ENCODE results near the gene DENND2D. TPM values are rescaled to one million over a fixed set of nuclear protein-coding genes. Genes with fewer than 3 reads are reported as not detected.
A peak's percentile ranks its signal among the peaks of the same experiment; 100 is the strongest.
"Not testable (repeated sequence)": the region's sequence is repeated elsewhere in the genome, so short reads cannot be mapped to it uniquely, and the experiment has no call there.

Gene DENND2D
- polyA plus RNA-seq, 3 donors from 2014 or later, result 145 to 474 (median 264) TPM

- Mint-ChIP-seq H3K36me3 (peaks cover 0 to 4% (median 0%) of the 10 kb centered on the region in 3 donors), H3K4me3 (peak overlapping the region; percentile 68 to 92 (median 78)), H3K27me3 (ENCODE audit: low read depth in 3 of 3) (peaks cover 14 to 27% (median 22%) of the 10 kb centered on the region in 3 donors), H3K9me3 (peaks cover 0 to 6% (median 0%) of the 10 kb centered on the region in 6 donors), H3K27ac (peak overlapping the region; percentile 97 to 99 (median 98)), H3K4me1 (peaks cover 97 to 100% of the 10 kb centered on the region in 2 donors)
- DNase-seq, result no peak
These were observed 18.5 kb upstream of the DENND2D start for GRCh38 chr1:111218701-111219556.

GRCh38 chr1:111217183-111217910, 16.9 kb upstream of the DENND2D start:
- peaks cover 14 to 27% (median 22%) of the 10 kb centered on the region in 3 donors for H3K27me3 Mint-ChIP-seq (ENCODE audit: low read depth in 3 of 3)
- H3K4me1 Mint-ChIP-seq, result peaks cover 100% of the 10 kb centered on the region in 2 donors
- H3K36me3 Mint-ChIP-seq, result peaks cover 0 to 4% (median 0%) of the 10 kb centered on the region in 3 donors
- peak overlapping the region; percentile 97 to 99 (median 98) for H3K27ac Mint-ChIP-seq
- peaks cover 0 to 6% (median 0%) of the 10 kb centered on the region in 6 donors for H3K9me3 Mint-ChIP-seq
- DNase-seq, result no peak
- peak overlapping the region; percentile 59 to 84 (median 69) for H3K4me3 Mint-ChIP-seq

- Mint-ChIP-seq H3K36me3 (peaks cover 0 to 4% (median 0%) of the 10 kb centered on the region in 3 donors), H3K9me3 (peaks cover 0 to 6% (median 0%) of the 10 kb centered on the region in 6 donors), H3K27ac (peak overlapping the region; percentile 97 to 99 (median 98)), H3K4me3 (peak overlapping the region; percentile 59 to 84 (median 69)), H3K27me3 (ENCODE audit: low read depth in 3 of 3) (peaks cover 13 to 25% (median 19%) of the 10 kb centered on the region in 3 donors), H3K4me1 (peaks cover 95 to 100% of the 10 kb centered on the region in 2 donors)
- no peak for DNase-seq
These were observed 16.3 kb upstream of the DENND2D start for GRCh38 chr1:111216751-111217150.

GRCh38 chr1:111215285-111215684, 14.8 kb upstream of the DENND2D start:
- not testable (repeated sequence) for H3K36me3 Mint-ChIP-seq, H3K9me3 Mint-ChIP-seq, DNase-seq
- H3K27ac Mint-ChIP-seq, result peak overlapping the region; percentile 97 to 99 (median 98)
- peak overlapping the region; percentile 59 to 84 (median 69) for H3K4me3 Mint-ChIP-seq
- H3K4me1 Mint-ChIP-seq, result peaks cover 81 to 87% of the 10 kb centered on the region in 2 donors
- peaks cover 10 to 18% (median 16%) of the 10 kb centered on the region in 3 donors for H3K27me3 Mint-ChIP-seq (ENCODE audit: low read depth in 3 of 3)

GRCh38 chr1:111214884-111215283, 14.4 kb upstream of the DENND2D start:
- peaks cover 0 to 6% (median 0%) of the 10 kb centered on the region in 6 donors for H3K9me3 Mint-ChIP-seq
- no peak for DNase-seq

GRCh38 chr1:111214074-111214801, 13.8 kb upstream of the DENND2D start:
- DNase-seq, result peak in 1 of 3 donors; percentile 38
- Mint-ChIP-seq H3K27ac (peak overlapping the region; percentile 97 to 99 (median 98)), H3K9me3 (peaks cover 0 to 6% (median 0%) of the 10 kb centered on the region in 6 donors)

More at GRCh38 chr1:111214884-111215283, 14.4 kb upstream of the DENND2D start:
- Mint-ChIP-seq H3K4me1 (peaks cover 77 to 83% of the 10 kb centered on the region in 2 donors), H3K36me3 (peaks cover 0 to 4% (median 0%) of the 10 kb centered on the region in 3 donors), H3K4me3 (peak overlapping the region; percentile 59 to 84 (median 69)), H3K27ac (peak overlapping the region; percentile 97 to 99 (median 98)), H3K27me3 (ENCODE audit: low read depth in 3 of 3) (peaks cover 10 to 18% (median 16%) of the 10 kb centered on the region in 3 donors)

GRCh38 chr1:111213412-111213811, 13.0 kb upstream of the DENND2D start:
- H3K36me3 Mint-ChIP-seq, result peaks cover 0 to 4% (median 0%) of the 10 kb centered on the region in 3 donors
- peaks cover 10 to 18% (median 12%) of the 10 kb centered on the region in 3 donors for H3K27me3 Mint-ChIP-seq (ENCODE audit: low read depth in 3 of 3)
- no peak for DNase-seq
- H3K9me3 Mint-ChIP-seq, result peaks cover 0 to 6% (median 0%) of the 10 kb centered on the region in 6 donors
- H3K27ac Mint-ChIP-seq, result peak overlapping the region; percentile 97 to 99 (median 98)
- peaks cover 62 to 68% of the 10 kb centered on the region in 2 donors for H3K4me1 Mint-ChIP-seq
- H3K4me3 Mint-ChIP-seq, result peak overlapping the region; percentile 65 to 84 (median 74)

More at GRCh38 chr1:111214074-111214801, 13.8 kb upstream of the DENND2D start:
- H3K4me1 Mint-ChIP-seq, result peaks cover 70 to 77% of the 10 kb centered on the region in 2 donors
- H3K27me3 Mint-ChIP-seq (ENCODE audit: low read depth in 3 of 3), result peaks cover 10 to 18% (median 16%) of the 10 kb centered on the region in 3 donors
- H3K36me3 Mint-ChIP-seq, result peaks cover 0 to 4% (median 0%) of the 10 kb centered on the region in 3 donors
- H3K4me3 Mint-ChIP-seq, result peak overlapping the region; percentile 59 to 84 (median 69)

- peaks cover 10 to 18% (median 11%) of the 10 kb centered on the region in 3 donors for H3K27me3 Mint-ChIP-seq (ENCODE audit: low read depth in 3 of 3)
- peak overlapping the region; percentile 97 to 99 (median 98) for H3K27ac Mint-ChIP-seq
- H3K36me3 Mint-ChIP-seq, result peaks cover 0 to 4% (median 0%) of the 10 kb centered on the region in 3 donors
- H3K4me1 Mint-ChIP-seq, result peaks cover 56 to 62% of the 10 kb centered on the region in 2 donors
- peaks cover 0 to 6% (median 0%) of the 10 kb centered on the region in 6 donors for H3K9me3 Mint-ChIP-seq
- DNase-seq, result no peak
- H3K4me3 Mint-ChIP-seq, result peak overlapping the region; percentile 65 to 84 (median 74)
These were observed 12.3 kb upstream of the DENND2D start for GRCh38 chr1:111212634-111213335.

GRCh38 chr1:111211921-111212320, 11.5 kb upstream of the DENND2D start:
- Mint-ChIP-seq H3K27ac (no peak overlapping the region), H3K27me3 (ENCODE audit: low read depth in 3 of 3) (peaks cover 9 to 18% (median 10%) of the 10 kb centered on the region in 3 donors), H3K36me3 (peaks cover 0 to 4% (median 0%) of the 10 kb centered on the region in 3 donors), H3K4me3 (no peak overlapping the region), H3K4me1 (peaks cover 51 to 62% of the 10 kb centered on the region in 2 donors), H3K9me3 (peaks cover 0 to 6% (median 0%) of the 10 kb centered on the region in 6 donors)
- no peak for DNase-seq

GRCh38 chr1:111209622-111210021, 9.2 kb upstream of the DENND2D start:
- Mint-ChIP-seq H3K9me3 (no peaks in the 10 kb centered on the region), H3K27me3 (ENCODE audit: low read depth in 3 of 3) (peaks cover 4 to 6% (median 6%) of the 10 kb centered on the region in 3 donors), H3K27ac (no peak overlapping the region), H3K4me1 (peaks cover 46 to 59% of the 10 kb centered on the region in 2 donors), H3K4me3 (no peak overlapping the region), H3K36me3 (no peaks in the 10 kb centered on the region)
- DNase-seq, result no peak

- peaks cover 6 to 11% (median 7%) of the 10 kb centered on the region in 3 donors for H3K27me3 Mint-ChIP-seq (ENCODE audit: low read depth in 3 of 3)
- H3K4me3 Mint-ChIP-seq, result no peak overlapping the region
- H3K9me3 Mint-ChIP-seq, result no peaks in the 10 kb centered on the region
- no peak overlapping the region for H3K27ac Mint-ChIP-seq
- no peaks in the 10 kb centered on the region for H3K36me3 Mint-ChIP-seq
- H3K4me1 Mint-ChIP-seq, result peaks cover 40 to 54% of the 10 kb centered on the region in 2 donors
- DNase-seq, result no peak
These were observed 8.5 kb upstream of the DENND2D start for GRCh38 chr1:111208921-111209320.

GRCh38 chr1:111205714-111206050, 5.2 kb upstream of the DENND2D start:
- Mint-ChIP-seq H3K27ac (peak overlapping the region; percentile 93 to 99 (median 98)), H3K9me3 (no peaks in the 10 kb centered on the region), H3K4me1 (peaks cover 54 to 62% of the 10 kb centered on the region in 2 donors), H3K4me3 (peak overlapping the region; percentile 13 to 99 (median 86)), H3K36me3 (no peaks in the 10 kb centered on the region), H3K27me3 (ENCODE audit: low read depth in 3 of 3) (peaks cover 11 to 26% (median 19%) of the 10 kb centered on the region in 3 donors)
- no peak for DNase-seq
